Choroid plexus epithelial cell (primary cell): ENCODE results near the gene IL17RC.
A peak's percentile ranks its signal among the peaks of the same experiment; 100 is the strongest.

Experiments
- DNase-seq: peaks from one replicate; pipeline ENCODE4 v3.0.0-alpha.2; 2010; ENCODE audit warnings: low read depth
- H3K4me3 ChIP-seq: 2 replicates; pipeline ENCODE4 v1.5.1; 2011; ENCODE audit warnings: low read depth, mild to moderate bottlenecking, control low read depth, low read length, moderate library complexity
- TF ChIP-seq, protein P1 (sequence below): conservative IDR thresholded peaks from 2 replicates; pipeline ENCODE4 v1.5.1; 2011; ENCODE audit warnings: low read depth, mild to moderate bottlenecking, control low read depth, inconsistent platforms, low read length, moderate library complexity

Gene IL17RC

DNA sequence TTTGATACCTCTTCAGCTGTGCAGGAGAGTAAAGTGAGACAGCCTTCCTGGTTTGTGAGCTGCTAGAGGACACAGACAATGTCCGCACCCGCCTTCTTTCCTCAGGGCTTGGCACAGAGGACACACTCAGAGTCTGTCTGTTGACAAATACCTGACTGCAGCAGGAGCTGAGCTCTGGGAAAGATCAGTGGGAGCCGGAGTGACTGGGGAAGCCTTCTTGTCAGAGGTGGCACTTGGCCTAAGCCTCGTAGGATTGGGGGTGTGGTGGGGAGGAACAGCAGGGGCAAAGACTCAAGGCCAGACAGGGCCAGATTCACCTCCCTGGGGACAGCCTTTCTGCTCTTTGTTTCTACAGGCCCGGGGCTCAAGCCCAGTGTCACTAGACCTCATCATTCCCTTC lies 3.3 kb upstream of the IL17RC start:
- H3K4me3 ChIP-seq, result no peak overlapping the region
- TF ChIP-seq, protein P1, sequence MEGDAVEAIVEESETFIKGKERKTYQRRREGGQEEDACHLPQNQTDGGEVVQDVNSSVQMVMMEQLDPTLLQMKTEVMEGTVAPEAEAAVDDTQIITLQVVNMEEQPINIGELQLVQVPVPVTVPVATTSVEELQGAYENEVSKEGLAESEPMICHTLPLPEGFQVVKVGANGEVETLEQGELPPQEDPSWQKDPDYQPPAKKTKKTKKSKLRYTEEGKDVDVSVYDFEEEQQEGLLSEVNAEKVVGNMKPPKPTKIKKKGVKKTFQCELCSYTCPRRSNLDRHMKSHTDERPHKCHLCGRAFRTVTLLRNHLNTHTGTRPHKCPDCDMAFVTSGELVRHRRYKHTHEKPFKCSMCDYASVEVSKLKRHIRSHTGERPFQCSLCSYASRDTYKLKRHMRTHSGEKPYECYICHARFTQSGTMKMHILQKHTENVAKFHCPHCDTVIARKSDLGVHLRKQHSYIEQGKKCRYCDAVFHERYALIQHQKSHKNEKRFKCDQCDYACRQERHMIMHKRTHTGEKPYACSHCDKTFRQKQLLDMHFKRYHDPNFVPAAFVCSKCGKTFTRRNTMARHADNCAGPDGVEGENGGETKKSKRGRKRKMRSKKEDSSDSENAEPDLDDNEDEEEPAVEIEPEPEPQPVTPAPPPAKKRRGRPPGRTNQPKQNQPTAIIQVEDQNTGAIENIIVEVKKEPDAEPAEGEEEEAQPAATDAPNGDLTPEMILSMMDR, result no peak
- no peak for DNase-seq

DNA sequence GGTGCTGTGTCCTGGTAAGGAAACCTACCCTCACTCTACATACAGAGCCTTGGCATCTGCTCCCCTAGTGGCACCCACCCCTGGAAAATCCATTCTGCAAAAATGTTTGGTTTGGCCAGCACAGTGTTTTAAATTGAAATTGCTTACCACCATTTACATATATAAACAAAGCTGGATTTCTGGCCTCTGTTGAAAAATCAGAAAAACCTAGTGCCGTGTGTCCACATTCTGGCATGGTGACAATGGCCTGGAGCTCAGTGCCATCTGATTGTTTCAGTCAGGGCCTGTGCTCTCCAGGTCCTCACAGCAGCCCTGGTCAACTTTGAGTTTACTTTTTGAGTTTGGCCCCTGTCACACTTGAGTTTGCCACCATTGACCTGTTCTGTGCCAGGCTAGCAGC lies 2.9 kb upstream of the IL17RC start:
- DNase-seq, result no peak
- TF ChIP-seq, protein P1, result no peak

DNA sequence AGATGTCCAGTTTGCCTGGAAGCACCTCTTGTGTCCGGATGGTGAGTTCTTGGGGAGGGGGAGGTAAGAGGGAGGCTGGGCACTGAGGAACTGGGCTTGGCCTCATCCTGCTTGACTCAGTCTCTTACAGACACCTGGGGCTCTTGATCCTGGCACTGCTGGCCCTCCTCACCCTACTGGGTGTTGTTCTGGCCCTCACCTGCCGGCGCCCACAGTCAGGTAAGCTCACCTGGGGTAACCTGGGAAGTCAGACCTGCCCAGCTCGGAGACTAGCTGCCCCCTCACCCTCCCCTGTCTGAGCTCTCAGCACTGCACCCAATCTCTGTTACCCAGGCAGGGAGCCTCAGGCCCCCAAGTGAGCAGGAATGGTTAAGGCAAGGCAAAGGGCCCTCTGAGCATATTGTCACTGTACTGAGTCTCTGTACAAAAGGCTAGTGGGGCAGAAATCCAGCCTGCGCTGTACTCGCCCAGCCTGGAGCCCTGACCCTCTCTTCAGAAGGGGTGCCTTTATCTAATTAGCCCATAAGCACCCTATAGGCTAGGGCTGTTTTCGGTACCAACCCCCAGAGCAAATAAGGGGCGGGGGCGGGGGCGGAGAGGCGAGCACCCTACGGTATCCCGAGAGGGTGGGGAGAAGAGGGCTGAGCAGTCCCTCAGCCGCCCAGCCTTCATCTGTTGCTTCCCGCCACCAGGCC lies 2.2 kb upstream of the IL17RC start:
- H3K4me3 ChIP-seq, result peak overlapping the region; percentile 60
- DNase-seq, result no peak
- TF ChIP-seq, protein P1, result no peak

More for the DNA sequence above, 2.9 kb upstream of the IL17RC start:
- H3K4me3 ChIP-seq, result no peak overlapping the region

DNA sequence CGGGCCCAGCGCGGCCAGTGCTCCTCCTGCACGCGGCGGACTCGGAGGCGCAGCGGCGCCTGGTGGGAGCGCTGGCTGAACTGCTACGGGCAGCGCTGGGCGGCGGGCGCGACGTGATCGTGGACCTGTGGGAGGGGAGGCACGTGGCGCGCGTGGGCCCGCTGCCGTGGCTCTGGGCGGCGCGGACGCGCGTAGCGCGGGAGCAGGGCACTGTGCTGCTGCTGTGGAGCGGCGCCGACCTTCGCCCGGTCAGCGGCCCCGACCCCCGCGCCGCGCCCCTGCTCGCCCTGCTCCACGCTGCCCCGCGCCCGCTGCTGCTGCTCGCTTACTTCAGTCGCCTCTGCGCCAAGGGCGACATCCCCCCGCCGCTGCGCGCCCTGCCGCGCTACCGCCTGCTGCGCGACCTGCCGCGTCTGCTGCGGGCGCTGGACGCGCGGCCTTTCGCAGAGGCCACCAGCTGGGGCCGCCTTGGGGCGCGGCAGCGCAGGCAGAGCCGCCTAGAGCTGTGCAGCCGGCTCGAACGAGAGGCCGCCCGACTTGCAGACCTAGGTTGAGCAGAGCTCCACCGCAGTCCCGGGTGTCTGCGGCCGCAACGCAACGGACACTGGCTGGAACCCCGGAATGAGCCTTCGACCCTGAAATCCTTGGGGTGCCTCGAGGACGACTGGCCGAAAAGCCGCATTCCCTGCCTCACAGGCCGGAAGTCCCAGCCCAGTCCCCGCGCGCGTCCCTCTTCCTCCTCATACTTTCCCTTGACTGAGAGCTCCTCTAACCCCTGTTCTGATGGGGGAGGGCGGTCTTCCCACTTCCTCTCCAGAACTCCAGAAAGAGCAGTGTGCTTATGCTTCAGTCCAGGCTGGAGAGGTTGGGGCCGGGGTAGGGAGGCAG lies 1.4 kb upstream of the IL17RC start:
- DNase-seq, result peak; percentile 67
- TF ChIP-seq, protein P1, result peak; percentile 52
- H3K4me3 ChIP-seq, result peak overlapping the region; percentile 60

DNA sequence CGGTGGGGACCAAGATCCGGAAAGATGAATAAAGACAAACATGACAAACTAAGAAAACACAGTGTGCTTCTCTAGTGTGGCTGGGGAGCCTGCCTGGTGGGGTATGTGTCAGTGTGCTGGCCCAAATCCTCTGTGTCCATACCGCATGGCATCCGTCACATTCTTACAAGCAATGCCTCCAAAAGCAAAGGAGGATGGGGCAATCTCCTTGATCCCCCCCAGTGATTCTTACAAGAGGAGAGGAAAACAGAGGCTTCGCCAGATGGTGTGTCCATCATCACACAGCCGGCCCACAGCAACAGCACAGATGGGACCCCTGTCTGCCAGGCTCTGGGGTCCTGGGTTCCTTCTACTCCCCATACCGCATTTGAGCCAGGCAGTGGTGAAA lies 558 bp upstream of the IL17RC start:
- H3K4me3 ChIP-seq, result peak overlapping the region; percentile 56
- peak; percentile 53 for DNase-seq
- TF ChIP-seq, protein P1, result no peak

DNA sequence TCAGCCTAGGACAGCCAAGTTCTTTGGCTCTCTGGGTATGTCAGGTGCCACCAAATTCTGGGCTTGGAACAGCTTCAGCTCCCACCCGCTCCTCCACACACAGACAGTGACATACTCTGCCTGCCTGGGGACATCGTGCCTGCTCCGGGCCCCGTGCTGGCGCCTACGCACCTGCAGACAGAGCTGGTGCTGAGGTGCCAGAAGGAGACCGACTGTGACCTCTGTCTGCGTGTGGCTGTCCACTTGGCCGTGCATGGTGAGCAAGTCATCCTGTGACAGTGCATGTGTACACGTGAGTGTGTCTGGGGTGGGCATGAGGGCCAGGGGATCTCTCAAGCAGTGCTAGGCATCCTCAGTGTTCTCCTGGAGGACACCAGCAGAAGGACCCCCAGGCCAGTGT lies 922 bp downstream of the IL17RC start:
- no peak for DNase-seq
- TF ChIP-seq, protein P1, result no peak
- H3K4me3 ChIP-seq, result no peak overlapping the region
